Stimulated activated CD8-positive, alpha-beta memory T cell treated with anti-CD3 and anti-CD28 coated beads, Interleukin-4, amount 100 ng/mL, for 4 hours (primary cell): ENCODE data around the gene FNIP2.
"Not testable (repeated sequence)": the region's sequence is repeated elsewhere in the genome, so short reads cannot be mapped to it uniquely, and the experiment has no call there.

Experiments
- DNase-seq, 2 donors: peaks; one replicate each; pipeline ENCODE4 v3.0.0-alpha.2; 2020; ENCODE audit warnings: low read depth in 2 of 2, low spot score in 1 of 2

The FNIP2 gene

DNA sequence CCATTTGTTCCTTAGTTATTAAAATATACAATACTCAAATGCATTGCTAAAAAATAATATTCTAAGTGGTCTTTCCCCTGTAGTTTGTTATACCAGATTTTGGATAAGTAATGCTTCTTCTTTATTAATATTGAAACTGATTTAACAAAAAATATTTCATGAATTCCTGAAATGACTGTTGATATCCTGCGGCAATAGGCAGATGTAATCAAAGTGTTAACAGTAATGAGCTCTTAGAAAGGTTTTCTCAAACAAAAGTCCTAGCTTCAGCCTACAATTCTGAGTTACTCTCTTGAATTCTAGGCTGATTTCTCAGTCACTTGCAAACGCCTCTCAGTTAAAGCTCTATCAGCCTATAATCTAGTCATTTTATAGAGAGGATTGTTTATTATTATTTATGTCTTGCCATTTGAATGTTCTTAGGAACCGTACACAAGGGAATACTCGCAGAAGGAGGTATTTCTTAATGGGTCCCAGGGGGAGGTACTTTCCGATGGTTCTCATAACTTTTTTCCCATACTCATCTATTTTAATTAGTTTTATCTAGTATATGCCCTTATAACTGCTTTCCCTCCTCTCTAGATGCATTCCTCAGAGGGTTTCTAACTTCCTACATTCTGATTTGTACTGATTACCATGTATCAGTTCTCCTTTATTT, 96.8 kb downstream of the FNIP2 start:
- DNase-seq, result no peak

GRCh38 chr4:158869001-158869400, 100.2 kb downstream of the FNIP2 start:
- no peak for DNase-seq

DNA sequence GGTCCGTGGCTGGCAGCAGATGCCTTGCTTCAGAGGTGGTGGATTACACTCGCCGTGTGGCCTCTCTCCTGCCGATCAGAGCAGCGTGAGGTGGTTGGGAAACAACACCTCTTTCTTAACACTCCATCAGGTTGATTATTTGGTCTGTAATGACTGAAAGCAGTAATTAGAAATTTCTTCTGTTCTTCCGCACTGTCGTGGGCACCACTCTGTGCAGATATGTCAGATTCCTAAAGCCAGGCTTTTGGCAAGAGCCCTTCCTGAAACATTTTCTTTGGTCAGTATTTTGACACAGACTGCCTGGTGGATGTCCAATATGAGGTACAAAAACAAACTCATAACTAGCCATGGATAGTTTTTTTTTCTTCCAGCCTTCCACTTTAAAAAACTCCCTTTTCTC, 100.9 kb downstream of the FNIP2 start:
- no peak for DNase-seq

DNA sequence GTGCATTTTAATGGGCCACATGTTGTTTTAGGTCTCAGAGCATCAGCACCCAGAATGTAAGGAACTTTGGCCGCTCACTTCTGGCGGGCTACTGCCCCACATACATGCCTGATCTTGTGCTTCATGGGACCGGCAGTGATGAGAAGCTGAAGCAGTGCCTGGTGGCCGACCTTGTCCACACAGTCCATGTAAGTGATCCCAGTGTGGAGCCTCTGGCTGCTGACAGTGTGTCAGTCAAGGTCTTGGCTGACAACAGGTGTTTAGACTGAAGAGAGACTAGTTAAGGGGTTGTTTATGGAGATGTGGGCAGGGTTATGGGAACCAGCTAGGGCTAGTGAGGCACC, 101.4 kb downstream of the FNIP2 start:
- no peak for DNase-seq

DNA sequence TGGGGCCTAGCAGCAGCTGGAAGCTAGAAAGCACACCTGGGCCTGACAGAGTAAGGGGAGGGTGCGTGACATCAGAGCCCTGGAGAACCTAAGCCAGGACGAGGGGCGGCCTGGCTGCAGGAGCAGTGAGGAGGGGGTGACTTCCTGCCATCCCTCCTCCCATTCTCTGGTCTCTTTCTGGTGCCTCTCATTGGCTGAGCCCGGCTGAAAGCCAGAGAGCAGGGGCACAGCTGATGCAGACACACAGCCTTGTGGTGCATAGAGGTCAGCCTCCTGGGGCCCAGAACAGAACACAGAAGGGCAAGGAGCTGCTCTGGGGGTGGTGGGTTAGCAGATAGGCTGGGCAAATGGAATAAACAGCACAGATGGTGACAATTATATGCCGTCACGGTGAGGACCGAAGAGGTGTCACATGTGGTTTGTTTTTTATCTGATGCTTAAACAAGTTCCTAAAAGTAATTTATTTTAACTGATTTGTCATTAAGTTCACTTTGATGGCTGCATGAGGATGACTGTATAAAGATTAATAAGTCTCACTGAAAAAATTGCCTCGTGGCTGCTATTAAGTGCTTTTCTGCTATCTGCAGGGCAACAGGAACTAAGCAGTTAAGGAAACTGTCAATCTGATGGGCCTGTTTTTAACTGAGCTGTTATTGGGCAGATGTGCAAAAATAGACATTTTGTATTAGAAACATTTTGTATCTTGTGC, 102.0 kb downstream of the FNIP2 start:
- no peak for DNase-seq

GRCh38 chr4:158871335-158871724, 102.5 kb downstream of the FNIP2 start:
- DNase-seq, result no peak

- no peak for DNase-seq
Measured at GRCh38 chr4:158873795-158874401, 105.1 kb downstream of the FNIP2 start.

DNA sequence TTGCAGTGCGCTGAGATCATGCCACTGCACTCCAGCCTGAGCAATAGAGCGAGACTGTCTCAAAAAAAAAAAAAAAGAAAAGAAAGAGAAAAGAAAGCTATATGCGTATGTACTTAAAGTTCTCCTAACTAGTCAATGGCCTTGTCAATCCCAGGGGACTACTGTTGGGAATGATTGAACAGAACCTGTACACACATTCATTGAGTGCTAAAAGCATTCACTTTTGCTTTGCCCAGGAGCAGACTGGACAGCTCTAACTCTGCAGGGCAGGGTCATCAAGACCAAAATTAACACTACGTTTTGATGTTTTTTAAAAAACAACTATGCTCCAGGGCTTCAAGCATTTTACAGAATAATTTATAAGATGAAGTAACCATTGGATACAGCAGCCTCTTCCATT, 106.2 kb downstream of the FNIP2 start:
- DNase-seq, result no peak

- DNase-seq, result no peak
Measured at GRCh38 chr4:158875455-158875854, 106.6 kb downstream of the FNIP2 start.

DNA sequence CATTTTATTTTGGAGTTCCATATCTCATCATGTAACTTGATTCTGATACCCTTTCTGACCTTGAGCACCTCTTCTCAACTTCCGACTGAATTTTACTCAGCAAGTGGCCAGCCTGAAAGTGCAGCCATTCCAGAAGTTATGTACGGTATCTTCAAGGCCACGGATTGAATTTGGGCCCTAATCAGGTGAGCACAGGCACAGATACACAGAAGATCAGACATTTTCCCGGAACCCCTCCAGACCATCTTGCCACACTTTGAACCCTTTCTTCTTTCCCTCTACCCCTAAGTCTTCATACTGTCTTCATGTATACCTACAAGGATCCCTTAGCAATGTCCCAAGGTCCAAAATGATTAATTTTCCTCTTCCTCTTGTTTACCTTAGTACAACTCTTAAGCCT, 108.2 kb downstream of the FNIP2 start:
- no peak for DNase-seq

GRCh38 chr4:158882142-158882541, 113.3 kb downstream of the FNIP2 start:
- DNase-seq, result not testable (repeated sequence)

DNA sequence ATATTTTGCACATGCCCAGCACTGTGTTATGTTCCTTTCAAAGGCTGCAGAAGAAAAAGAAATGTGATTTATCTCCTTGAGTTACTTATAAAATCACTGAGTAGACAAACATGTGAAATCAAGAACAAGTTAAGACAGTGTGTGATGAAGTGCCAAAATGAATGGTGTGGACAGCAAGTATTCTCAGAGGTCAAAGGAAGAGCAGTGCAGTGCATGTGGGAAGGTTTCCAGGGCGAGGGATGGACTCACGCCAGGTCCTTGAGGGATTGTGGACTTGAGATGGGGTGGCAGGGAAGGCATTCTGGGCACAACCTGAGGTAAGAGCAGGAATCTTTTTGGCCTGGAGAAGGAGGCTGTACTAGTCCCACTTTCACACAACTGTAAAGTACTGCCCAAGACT, 115.5 kb downstream of the FNIP2 start:
- no peak for DNase-seq

- DNase-seq, result no peak
Measured at GRCh38 chr4:158885564-158885963, 116.7 kb downstream of the FNIP2 start.

GRCh38 chr4:158890294-158890693, 121.5 kb downstream of the FNIP2 start:
- DNase-seq, result no peak

- no peak for DNase-seq
Measured at GRCh38 chr4:158891256-158891655, 122.4 kb downstream of the FNIP2 start.

- DNase-seq, result no peak
Measured at GRCh38 chr4:158894826-158895225, 126.0 kb downstream of the FNIP2 start.

DNA sequence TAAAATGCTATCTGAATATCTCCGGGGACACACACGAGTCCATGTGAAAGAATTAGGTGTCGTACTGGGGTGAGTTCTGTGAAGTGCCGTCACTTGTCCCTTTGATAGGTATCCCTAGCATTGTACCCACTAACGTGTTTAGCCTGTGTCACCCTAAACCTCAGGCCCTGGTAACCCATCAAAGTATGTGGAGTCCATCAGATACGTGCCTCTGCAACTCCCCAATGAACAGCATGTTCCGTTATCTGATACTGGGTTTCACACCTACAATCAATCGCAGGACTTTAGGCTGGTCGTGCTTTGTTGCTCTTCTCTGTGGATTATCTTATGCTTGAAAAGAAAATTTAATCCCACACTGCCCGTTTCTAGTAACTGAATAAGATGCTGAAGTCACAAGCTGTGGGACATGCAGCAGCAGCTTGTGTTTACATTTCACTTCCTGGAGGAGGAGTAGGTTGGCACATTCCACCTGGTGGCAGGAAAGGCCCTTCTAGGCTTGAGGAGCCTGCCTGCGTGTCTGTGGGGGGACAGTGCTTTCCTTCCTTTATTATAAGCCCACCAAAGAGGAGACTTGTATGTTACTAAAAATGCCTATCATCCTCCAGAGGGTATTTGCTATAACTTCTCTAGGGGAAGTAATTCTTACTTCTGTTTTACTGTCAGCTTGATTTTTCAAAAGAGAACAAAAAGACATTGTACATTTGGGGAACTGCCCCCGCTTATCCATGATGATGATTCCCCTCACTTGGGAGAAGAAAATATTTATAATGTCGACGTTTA, 127.2 kb downstream of the FNIP2 start:
- no peak for DNase-seq

- DNase-seq, result not testable (repeated sequence)
Measured at GRCh38 chr4:158896577-158897238, 127.9 kb downstream of the FNIP2 start.

- DNase-seq, result not testable (repeated sequence)
Measured at GRCh38 chr4:158900408-158900807, 131.6 kb downstream of the FNIP2 start.

DNA sequence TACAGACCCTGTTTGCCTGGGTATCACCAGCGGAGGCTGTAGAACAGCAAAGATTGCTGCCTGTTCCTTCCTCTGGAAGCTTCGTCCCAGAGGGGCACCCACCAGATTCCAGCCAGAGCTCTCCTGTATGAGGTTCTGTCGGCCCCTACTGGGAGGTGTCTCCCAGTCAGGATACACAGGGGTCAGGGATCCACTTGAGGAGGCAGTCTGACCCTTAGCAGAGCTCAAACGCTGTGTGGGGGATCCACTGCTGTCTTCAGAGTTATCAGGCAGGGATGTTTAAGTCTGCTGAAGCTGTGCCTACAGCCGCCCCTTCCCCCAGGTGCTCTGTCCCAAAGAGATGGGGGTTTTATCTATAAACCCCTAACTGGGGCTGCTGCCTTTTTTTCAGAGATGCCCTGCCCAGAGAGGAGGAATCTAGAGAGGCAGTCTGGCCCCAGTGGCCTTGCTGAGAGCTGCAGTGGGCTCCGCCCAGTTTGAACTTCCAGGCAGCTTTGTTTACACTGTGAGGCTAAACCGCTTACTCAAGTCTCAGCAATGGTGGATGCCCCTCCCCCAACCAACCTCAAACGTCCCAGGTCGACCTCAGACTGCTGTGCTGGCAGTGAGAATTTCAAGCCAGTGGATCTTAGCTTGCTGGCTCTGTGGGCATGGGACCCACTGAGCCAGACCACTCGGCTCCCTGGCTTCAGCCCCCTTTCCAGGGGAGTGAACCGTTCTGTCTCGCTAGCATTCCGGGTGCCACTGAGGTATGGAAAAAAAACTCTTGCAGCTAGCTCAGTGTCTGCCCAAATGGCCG, 133.7 kb downstream of the FNIP2 start:
- DNase-seq, result not testable (repeated sequence)

DNA sequence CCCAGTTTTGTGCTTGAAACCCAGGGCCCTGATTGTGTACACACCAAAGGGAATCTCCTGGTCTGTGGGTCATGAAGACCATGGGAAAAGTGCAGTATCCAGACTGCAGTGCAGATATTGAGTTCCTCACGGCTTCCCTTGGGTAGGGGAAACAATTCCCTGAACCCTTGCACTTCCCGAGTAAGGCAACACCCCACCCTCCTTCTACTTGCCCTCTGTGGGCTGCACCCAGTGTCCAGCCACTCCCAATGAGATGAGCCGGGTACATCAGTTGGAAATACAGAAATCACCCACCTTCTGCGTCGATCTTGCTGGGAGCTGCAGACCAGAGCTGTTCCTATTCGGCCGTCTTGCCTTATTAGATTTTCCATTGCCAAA, 134.2 kb downstream of the FNIP2 start:
- DNase-seq, result no peak
